HepG2 (cell line): ENCODE measurements around the gene PDCL3. TPM values are rescaled to one million over a fixed set of nuclear protein-coding genes. Genes with fewer than 3 reads are reported as not detected.

Source experiments
- ARHGAP35 ChIP-seq: sonication (generic); formaldehyde crosslinking; IDR thresholded peaks from 2 replicates; pipeline ENCODE4 v1.9.0; 2022; ENCODE audit warnings: mild to moderate bottlenecking, inconsistent platforms, moderate library complexity, missing genetic modification reagents, borderline replicate concordance
- CBX2 ChIP-seq, 2 experiments: fragments of 200-600 bp in 1 of 2; sonication (generic); formaldehyde crosslinking in 1 of 2; IDR thresholded peaks; 2 replicates each; pipeline versions ENCODE4 v1.7.0 to v1.8.1; 2018 to 2022; ENCODE audit warnings: low read depth in 2 of 2, low read length in 1 of 2, mild to moderate bottlenecking in 1 of 2, missing genetic modification reagents in 1 of 2
- CREM ChIP-seq, 2 experiments: sonication (generic) in 1 of 2; formaldehyde crosslinking in 1 of 2; IDR thresholded peaks; 2 replicates each; pipeline versions ENCODE4 v1.4.0 to v1.6.1; 2016 to 2020; ENCODE audit warnings: antibody characterized with exemption in 1 of 2, mild to moderate bottlenecking in 1 of 2, missing genetic modification reagents in 1 of 2
- FLYWCH1 ChIP-seq: sonication (generic); formaldehyde crosslinking; IDR thresholded peaks from 2 replicates; pipeline ENCODE4 v1.8.1; 2023; ENCODE audit warnings: mild to moderate bottlenecking, missing genetic modification reagents
- GABPA ChIP-seq, 2 experiments: IDR thresholded peaks; 2 replicates each; pipeline ENCODE4 v1.6.1; 2011 to 2016; ENCODE audit warnings: low read depth in 2 of 2, low read length in 1 of 2, missing biosample characterization in 1 of 2, missing genetic modification characterization in 1 of 2
- GLI4 ChIP-seq: sonication (generic); formaldehyde crosslinking; IDR thresholded peaks from 2 replicates; pipeline ENCODE4 v1.5.1; 2020; ENCODE audit warnings: missing genetic modification reagents, mild to moderate bottlenecking, moderate library complexity, borderline replicate concordance
- MED13 ChIP-seq: sonication (generic); formaldehyde crosslinking; IDR thresholded peaks from 2 replicates; pipeline ENCODE4 v1.5.0; 2020; ENCODE audit warnings: missing genetic modification reagents
- MYC ChIP-seq: sonication (generic); formaldehyde crosslinking; IDR thresholded peaks from 2 replicates; pipeline ENCODE4 v1.9.0; 2021; ENCODE audit warnings: missing genetic modification reagents, borderline replicate concordance
- NFE2L2 ChIP-seq: fragments of 150-350 bp; IDR thresholded peaks from 2 replicates; pipeline ENCODE4 v1.6.1; 2014; ENCODE audit warnings: low read length
- NFYB ChIP-seq: sonication (generic); formaldehyde crosslinking; IDR thresholded peaks from 2 replicates; pipeline ENCODE4 v1.4.0; 2020; ENCODE audit warnings: missing genetic modification reagents
- PRPF4 ChIP-seq: fragments of 200-400 bp; formaldehyde crosslinking; IDR thresholded peaks from 2 replicates; pipeline ENCODE4 v1.6.1; 2016; ENCODE audit warnings: low read length, low read depth; ENCODE audit not compliant: poor library complexity, severe bottlenecking
- RFXANK ChIP-seq: IDR thresholded peaks from 2 replicates; pipeline ENCODE4 v1.6.1; 2016
- SIN3A ChIP-seq: IDR thresholded peaks from 2 replicates; pipeline ENCODE4 v1.6.1; 2011; ENCODE audit warnings: low read depth, mild to moderate bottlenecking, control low read depth, low read length, borderline replicate concordance
- SPEN ChIP-seq: sonication (generic); formaldehyde crosslinking; IDR thresholded peaks from 2 replicates; pipeline ENCODE4 v1.5.1; 2020; ENCODE audit warnings: low read depth, mild to moderate bottlenecking, missing genetic modification reagents
- TBP ChIP-seq: sonication (generic); formaldehyde crosslinking; IDR thresholded peaks from 2 replicates; pipeline ENCODE4 v1.5.0; 2020; ENCODE audit warnings: missing genetic modification reagents
- TIGD3 ChIP-seq: sonication (generic); formaldehyde crosslinking; IDR thresholded peaks from 2 replicates; pipeline ENCODE4 v1.5.1; 2020; ENCODE audit warnings: mild to moderate bottlenecking, missing genetic modification reagents, borderline replicate concordance
- ZNF10 ChIP-seq: sonication (generic); formaldehyde crosslinking; IDR thresholded peaks from 2 replicates; pipeline ENCODE4 v1.4.0; 2020; ENCODE audit warnings: mild to moderate bottlenecking, low read depth, missing genetic modification reagents, borderline replicate concordance
- ZNF143 ChIP-seq: sonication (generic); formaldehyde crosslinking; IDR thresholded peaks from 2 replicates; pipeline ENCODE4 v1.4.0; 2020; ENCODE audit warnings: missing genetic modification reagents
- ZNF256 ChIP-seq: sonication (generic); formaldehyde crosslinking; conservative IDR thresholded peaks from 2 replicates; pipeline ENCODE4 v1.4.0; 2020; ENCODE audit warnings: missing genetic modification reagents
- ZNF260 ChIP-seq: sonication (generic); formaldehyde crosslinking; IDR thresholded peaks from 2 replicates; pipeline ENCODE4 v1.4.0; 2020; ENCODE audit warnings: missing genetic modification reagents, low read depth, mild to moderate bottlenecking, borderline replicate concordance
- ZNF274 ChIP-seq: sonication (generic); formaldehyde crosslinking; IDR thresholded peaks from 2 replicates; pipeline ENCODE4 v1.5.1; 2020; ENCODE audit warnings: mild to moderate bottlenecking, missing genetic modification reagents
- ZNF33B ChIP-seq: sonication (generic); formaldehyde crosslinking; IDR thresholded peaks from 2 replicates; pipeline ENCODE4 v1.5.1; 2020; ENCODE audit warnings: mild to moderate bottlenecking, missing genetic modification reagents
- ZNF446 ChIP-seq: sonication (generic); formaldehyde crosslinking; IDR thresholded peaks from 2 replicates; pipeline ENCODE4 v1.5.0; 2020; ENCODE audit warnings: mild to moderate bottlenecking, missing genetic modification reagents
- ZNF451 ChIP-seq: sonication (generic); formaldehyde crosslinking; IDR thresholded peaks from 2 replicates; pipeline ENCODE4 v1.5.0; 2020; ENCODE audit warnings: mild to moderate bottlenecking, missing genetic modification reagents
- ZNF501 ChIP-seq: sonication (generic); formaldehyde crosslinking; IDR thresholded peaks from 2 replicates; pipeline ENCODE4 v1.5.1; 2020; ENCODE audit warnings: mild to moderate bottlenecking, moderate library complexity, missing genetic modification reagents
- ZNF572 ChIP-seq: sonication (generic); formaldehyde crosslinking; IDR thresholded peaks from 2 replicates; pipeline ENCODE4 v1.5.1; 2020; ENCODE audit warnings: mild to moderate bottlenecking, missing genetic modification reagents
- ZNF879 ChIP-seq: sonication (generic); formaldehyde crosslinking; IDR thresholded peaks from 2 replicates; pipeline ENCODE4 v1.8.1; 2023; ENCODE audit warnings: missing genetic modification reagents
- polyA plus RNA-seq, 8 experiments: library from polyadenylated mRNA; depleted of rRNA in 3 of 8; stranded (reverse) in 7 of 8; unstranded in 1 of 8; fragments of >200 nt; fragmentation: Illumina TruSeq in 4 of 8; extraction: Trizol in 4 of 8; gene quantifications; 2 replicates each; pipeline versions ENCODE4 v1.2.1 to v1.2.3, GENCODE V29; 2011 to 2016; ENCODE audit warnings: low read depth in 4 of 8, missing spikeins in 1 of 8, mixed read lengths in 1 of 8; ENCODE audit not compliant: insufficient read depth in 1 of 8
- total RNA-seq, 5 experiments: library from RNA; depleted of rRNA; stranded (reverse); fragments of >200 nt; fragmentation: Illumina TruSeq; extraction: Trizol; gene quantifications; 2 replicates each; pipeline ENCODE4 v1.2.3, GENCODE V29; 2016; ENCODE audit warnings: low read depth in 1 of 5
- TF ChIP-seq, protein P1 (sequence below): IDR thresholded peaks from 2 replicates; pipeline ENCODE4 v1.6.1; 2016

Gene PDCL3
- total and polyA plus RNA-seq, 2 of the 13 experiments (the other 11 are each of a cell fraction or from before 2014, with no cell fraction given) = 14.4 to 24.4 TPM

- TF ChIP-seq NFYB (CRISPR knock-in tag) = no peak
- no peak for TF ChIP-seq TBP (CRISPR knock-in tag)
- peak; percentile 95 for TF ChIP-seq MYC (CRISPR knock-in tag)
- TF ChIP-seq ZNF260 (CRISPR knock-in tag) = no peak
- TF ChIP-seq ZNF501 = peak; percentile 98
- TF ChIP-seq ZNF879 (CRISPR knock-in tag) = 0 out of 2 replicates have a peak, but pooled peaks have one; percentile 19
- TF ChIP-seq MED13 (CRISPR knock-in tag) = no peak
- no peak for TF ChIP-seq CBX2 (IDR thresholded peaks at IDR 0.05; ENCODE audit: low read depth, low read length)
- no peak for TF ChIP-seq CBX2 (CRISPR knock-in tag; IDR thresholded peaks at IDR 0.05; ENCODE audit: low read depth)
- no peak for TF ChIP-seq ZNF256 (CRISPR knock-in tag)
- TF ChIP-seq, protein P1, sequence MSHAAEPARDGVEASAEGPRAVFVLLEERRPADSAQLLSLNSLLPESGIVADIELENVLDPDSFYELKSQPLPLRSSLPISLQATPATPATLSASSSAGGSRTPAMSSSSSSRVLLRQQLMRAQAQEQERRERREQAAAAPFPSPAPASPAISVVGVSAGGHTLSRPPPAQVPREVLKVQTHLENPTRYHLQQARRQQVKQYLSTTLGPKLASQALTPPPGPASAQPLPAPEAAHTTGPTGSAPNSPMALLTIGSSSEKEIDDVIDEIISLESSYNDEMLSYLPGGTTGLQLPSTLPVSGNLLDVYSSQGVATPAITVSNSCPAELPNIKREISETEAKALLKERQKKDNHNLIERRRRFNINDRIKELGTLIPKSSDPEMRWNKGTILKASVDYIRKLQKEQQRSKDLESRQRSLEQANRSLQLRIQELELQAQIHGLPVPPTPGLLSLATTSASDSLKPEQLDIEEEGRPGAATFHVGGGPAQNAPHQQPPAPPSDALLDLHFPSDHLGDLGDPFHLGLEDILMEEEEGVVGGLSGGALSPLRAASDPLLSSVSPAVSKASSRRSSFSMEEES (CRISPR knock-in tag) = peak; percentile 33; the same call in 1 of the 2 replicates
- no peak for TF ChIP-seq PRPF4
- peak; percentile 54; the same call in 1 of the 2 replicates for TF ChIP-seq ZNF274 (CRISPR knock-in tag)
- peak; percentile 86 for TF ChIP-seq ZNF33B (CRISPR knock-in tag)
- TF ChIP-seq FLYWCH1 (CRISPR knock-in tag) = no peak
- 0 out of 2 replicates have a peak, but pooled peaks have one; percentile 19 for TF ChIP-seq TIGD3
- no peak for TF ChIP-seq NFE2L2
- TF ChIP-seq RFXANK = no peak
- peak; percentile 98 for TF ChIP-seq ZNF446 (CRISPR knock-in tag)
- TF ChIP-seq ZNF10 (CRISPR knock-in tag) = no peak
- TF ChIP-seq GABPA (IDR thresholded peaks at IDR 0.05; ENCODE audit: low read depth, low read length) = peak; percentile 64
- TF ChIP-seq GABPA (CRISPR knock-in tag; IDR thresholded peaks at IDR 0.05; ENCODE audit: low read depth) = peak; percentile 88
- peak; percentile 81 for TF ChIP-seq ARHGAP35
- peak; percentile 89 for TF ChIP-seq ZNF572
- peak; percentile 47; the same call in 1 of the 2 replicates for TF ChIP-seq ZNF143 (CRISPR knock-in tag)
- no peak for TF ChIP-seq ZNF451 (CRISPR knock-in tag)
- TF ChIP-seq GLI4 (CRISPR knock-in tag) = 0 out of 2 replicates have a peak, but pooled peaks have one; percentile 60
- TF ChIP-seq SPEN (CRISPR knock-in tag) = no peak; the same call in 1 of the 2 replicates
- peak; percentile 72; the same call in 1 of the 2 replicates for TF ChIP-seq SIN3A
- TF ChIP-seq CREM (IDR thresholded peaks at IDR 0.05) = peak; percentile 49; the same call in 1 of the 2 replicates
- no peak for TF ChIP-seq CREM (CRISPR knock-in tag; IDR thresholded peaks at IDR 0.05)
Observed at GRCh38 chr2:100562613-100563406, at the start of gene PDCL3 (continued).
